Measurements from ENCODE around the gene TTC23. TPM values are rescaled to one million over a fixed set of nuclear protein-coding genes. Genes with fewer than 3 reads are reported as not detected.
A peak's percentile ranks its signal among the peaks of the same experiment; 100 is the strongest.

The TTC23 gene
- total and polyA plus RNA-seq, 5 donors from 2014 or later: 0.56 to 0.67 (median 0.60) TPM; not detected in 2

DNA sequence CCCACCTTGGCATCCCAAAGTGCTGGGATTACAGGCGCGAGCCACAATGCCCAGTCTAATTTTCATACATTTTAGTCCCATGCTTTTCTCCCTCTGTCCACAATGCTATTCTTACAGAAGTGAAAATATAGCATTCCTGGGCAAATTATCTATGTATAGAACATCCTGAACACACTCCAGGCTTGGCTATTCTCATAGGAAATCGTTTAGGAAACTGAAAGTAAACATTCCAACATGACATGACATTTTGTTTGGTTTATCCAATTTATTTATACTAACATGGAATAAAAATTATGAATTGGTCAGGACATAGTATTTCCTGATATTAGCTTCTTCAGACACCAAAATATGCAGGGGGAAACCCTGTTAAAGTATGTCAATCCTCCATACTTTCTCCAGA is 91.9 kb downstream of the TTC23 start:
- Mint-ChIP-seq H3K36me3 (peaks cover 5% of the 10 kb centered on the region), H3K4me1 (no peaks in the 10 kb centered on the region)
- no peak for ATAC-seq (ENCODE audit: low read depth in 2 of 2)

DNA sequence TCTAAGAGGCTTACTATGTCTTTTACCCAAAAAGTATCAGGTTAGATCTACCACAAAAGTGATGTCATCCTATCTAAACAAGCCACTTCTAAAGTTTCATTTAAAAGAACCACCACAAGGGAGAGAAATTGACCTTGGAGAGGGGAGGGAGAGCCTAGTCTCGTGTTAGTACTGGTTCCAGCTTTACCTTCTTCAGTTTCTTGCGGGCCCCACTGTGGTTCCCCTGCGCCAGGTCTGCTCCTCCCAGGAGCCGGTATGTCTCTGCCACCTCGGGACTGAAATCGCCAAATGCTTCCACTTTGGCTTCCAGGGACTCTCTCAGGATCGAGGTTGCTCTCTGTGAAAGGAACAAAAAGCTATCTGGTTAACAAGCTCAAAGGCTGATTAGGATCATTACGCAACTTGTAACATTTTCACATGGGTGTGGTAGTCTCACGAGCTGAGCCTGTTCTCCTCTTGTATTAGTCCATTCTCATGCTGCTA is 93.4 kb downstream of the TTC23 start:
- Mint-ChIP-seq H3K27me3 (peaks cover 4% of the 10 kb centered on the region), H3K9me3 (peaks cover 0 to 4% (median 0%) of the 10 kb centered on the region in 7 donors), H3K4me1 (no peaks in the 10 kb centered on the region), H3K4me3 (no peak overlapping the region), H3K27ac (no peak overlapping the region), H3K36me3 (peaks cover 5% of the 10 kb centered on the region)
- Histone ChIP-seq H3K9me3 (ENCODE audit: control insufficient read depth in 2 of 2, low read length in 2 of 2) (no peaks in the 10 kb centered on the region), H3K4me3 (ENCODE audit: low read depth, low read length) (no peak overlapping the region), H3K27ac (ENCODE audit: insufficient read depth, low read length, poor library complexity, severe bottlenecking) (no peak overlapping the region), H3K27me3 (ENCODE audit: control insufficient read depth, insufficient read depth, low read length) (no peaks in the 10 kb centered on the region), H3K4me1 (ENCODE audit: control insufficient read depth, insufficient read depth, low read length, poor library complexity, severe bottlenecking) (no peaks in the 10 kb centered on the region), H3K36me3 (ENCODE audit: control insufficient read depth, insufficient read depth, low read length) (no peaks in the 10 kb centered on the region)
- DNase-seq (no peak), ATAC-seq (ENCODE audit: low read depth in 2 of 2) (no peak)

More for the DNA sequence above, 91.9 kb downstream of the TTC23 start:
- no peak overlapping the region for H3K27ac Mint-ChIP-seq
- Histone ChIP-seq H3K36me3 (ENCODE audit: control insufficient read depth, insufficient read depth, low read length) (no peaks in the 10 kb centered on the region), H3K27ac (ENCODE audit: insufficient read depth, low read length, poor library complexity, severe bottlenecking) (no peak overlapping the region), H3K27me3 (ENCODE audit: control insufficient read depth, insufficient read depth, low read length) (no peaks in the 10 kb centered on the region), H3K4me1 (ENCODE audit: control insufficient read depth, insufficient read depth, low read length, poor library complexity, severe bottlenecking) (no peaks in the 10 kb centered on the region), H3K9me3 (ENCODE audit: control insufficient read depth in 2 of 2, low read length in 2 of 2) (no peaks in the 10 kb centered on the region), H3K4me3 (ENCODE audit: low read depth, low read length) (no peak overlapping the region)
- DNase-seq: no peak
- H3K27me3 Mint-ChIP-seq: peaks cover 4% of the 10 kb centered on the region
- H3K4me3 Mint-ChIP-seq: peak overlapping the region in 1 of 4 donors; percentile 2
- peaks cover 0 to 4% (median 0%) of the 10 kb centered on the region in 7 donors for H3K9me3 Mint-ChIP-seq

DNA sequence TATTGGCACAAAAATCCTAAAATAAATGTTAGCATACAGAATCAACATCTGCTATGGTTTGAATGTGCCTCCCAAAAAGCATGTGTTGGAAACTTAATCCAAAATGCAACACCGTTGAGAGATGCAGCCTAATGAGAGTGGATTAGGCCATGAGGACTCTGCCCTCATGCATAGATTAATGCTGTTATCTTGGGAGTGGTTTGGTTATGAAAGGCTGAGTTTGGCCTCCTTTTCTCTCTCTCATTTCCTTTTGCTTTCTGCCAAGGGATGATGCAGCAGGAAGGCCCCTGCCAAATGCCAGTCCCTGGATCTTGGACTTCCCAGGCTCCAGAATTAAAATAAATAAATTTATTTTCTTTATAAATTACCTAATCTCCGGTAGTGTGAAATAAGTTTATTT is 95.1 kb downstream of the TTC23 start:
- Histone ChIP-seq H3K4me1 (ENCODE audit: control insufficient read depth, insufficient read depth, low read length, poor library complexity, severe bottlenecking) (no peaks in the 10 kb centered on the region), H3K4me3 (ENCODE audit: low read depth, low read length) (no peak overlapping the region), H3K27me3 (ENCODE audit: control insufficient read depth, insufficient read depth, low read length) (no peaks in the 10 kb centered on the region), H3K9me3 (ENCODE audit: control insufficient read depth in 2 of 2, low read length in 2 of 2) (no peaks in the 10 kb centered on the region), H3K27ac (ENCODE audit: insufficient read depth, low read length, poor library complexity, severe bottlenecking) (no peak overlapping the region), H3K36me3 (ENCODE audit: control insufficient read depth, insufficient read depth, low read length) (no peaks in the 10 kb centered on the region)
- DNase-seq (no peak), ATAC-seq (ENCODE audit: low read depth in 2 of 2) (no peak)
- H3K9me3 Mint-ChIP-seq: peaks cover 0 to 3% (median 0%) of the 10 kb centered on the region in 7 donors
- no peak overlapping the region for H3K4me3 Mint-ChIP-seq
- peaks cover 2% of the 10 kb centered on the region for H3K36me3 Mint-ChIP-seq
- no peak overlapping the region for H3K27ac Mint-ChIP-seq
- H3K27me3 Mint-ChIP-seq: peaks cover 4% of the 10 kb centered on the region
- no peaks in the 10 kb centered on the region for H3K4me1 Mint-ChIP-seq

DNA sequence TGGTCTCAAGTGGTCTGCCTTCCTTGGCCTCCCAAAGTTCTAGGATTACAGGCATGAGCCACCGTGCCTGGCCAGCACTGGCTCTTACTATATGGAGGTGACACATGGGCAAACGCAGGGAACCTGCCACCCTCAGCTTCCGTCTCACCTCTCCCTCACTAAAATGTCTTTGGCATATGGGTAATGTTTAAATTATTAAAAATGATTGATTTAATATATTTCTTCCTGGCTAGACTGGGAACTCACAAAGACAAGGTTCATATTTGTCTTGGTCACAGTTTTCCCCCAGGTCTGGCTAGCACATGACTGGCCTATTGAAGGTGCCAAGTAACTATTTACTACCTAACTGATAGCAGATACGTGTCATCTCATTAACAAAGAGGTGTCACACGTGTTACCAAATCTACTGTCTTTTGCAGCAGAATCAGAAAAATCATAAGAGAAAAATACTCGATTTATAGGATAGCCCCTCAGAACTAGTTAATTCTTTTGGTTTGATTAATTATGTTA is 96.3 kb downstream of the TTC23 start:
- DNase-seq (no peak), ATAC-seq (ENCODE audit: low read depth in 2 of 2) (no peak)
- H3K9me3 ChIP-seq (ENCODE audit: control insufficient read depth in 2 of 2, low read length in 2 of 2): no peaks in the 10 kb centered on the region
- H3K27me3 ChIP-seq (ENCODE audit: control insufficient read depth, insufficient read depth, low read length): no peaks in the 10 kb centered on the region
- H3K27ac Mint-ChIP-seq: no peak overlapping the region
- no peaks in the 10 kb centered on the region for H3K4me1 ChIP-seq (ENCODE audit: control insufficient read depth, insufficient read depth, low read length, poor library complexity, severe bottlenecking)
- H3K4me3 ChIP-seq (ENCODE audit: low read depth, low read length): no peak overlapping the region
- H3K27me3 Mint-ChIP-seq: peaks cover 4% of the 10 kb centered on the region
- peaks cover 0 to 3% (median 0%) of the 10 kb centered on the region in 7 donors for H3K9me3 Mint-ChIP-seq
- H3K27ac ChIP-seq (ENCODE audit: insufficient read depth, low read length, poor library complexity, severe bottlenecking): no peak overlapping the region
- no peaks in the 10 kb centered on the region for H3K4me1 Mint-ChIP-seq
- no peaks in the 10 kb centered on the region for H3K36me3 Mint-ChIP-seq
- H3K36me3 ChIP-seq (ENCODE audit: control insufficient read depth, insufficient read depth, low read length): no peaks in the 10 kb centered on the region
- no peak overlapping the region for H3K4me3 Mint-ChIP-seq

DNA sequence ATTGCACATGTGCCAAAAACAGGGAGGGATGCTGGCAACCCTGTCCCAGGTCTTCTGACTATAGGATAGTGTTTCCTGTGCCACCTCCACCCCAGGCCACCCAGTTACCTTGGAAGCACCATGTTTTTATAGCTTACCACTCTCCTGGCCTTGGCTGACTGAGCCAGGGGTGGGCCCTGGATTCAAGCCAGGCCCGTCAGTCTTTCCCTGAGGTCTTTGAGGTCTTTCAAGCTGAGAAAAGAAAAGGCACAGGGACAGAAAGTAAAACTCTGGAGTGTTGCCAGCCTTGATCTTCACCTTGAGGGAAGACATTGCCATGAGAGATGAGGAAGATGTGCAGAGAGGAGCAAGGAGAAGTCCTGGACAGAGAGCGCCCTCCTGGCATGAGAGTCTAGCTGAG is 98.2 kb downstream of the TTC23 start:
- Mint-ChIP-seq H3K36me3 (no peaks in the 10 kb centered on the region), H3K4me3 (no peak overlapping the region), H3K27me3 (peaks cover 4% of the 10 kb centered on the region), H3K9me3 (peaks cover 0 to 3% (median 0%) of the 10 kb centered on the region in 7 donors), H3K4me1 (no peaks in the 10 kb centered on the region), H3K27ac (peak overlapping the region in 1 of 3 donors; percentile 28)
- Histone ChIP-seq H3K27ac (ENCODE audit: insufficient read depth, low read length, poor library complexity, severe bottlenecking) (no peak overlapping the region), H3K27me3 (ENCODE audit: control insufficient read depth, insufficient read depth, low read length) (no peaks in the 10 kb centered on the region), H3K4me1 (ENCODE audit: control insufficient read depth, insufficient read depth, low read length, poor library complexity, severe bottlenecking) (no peaks in the 10 kb centered on the region), H3K9me3 (ENCODE audit: control insufficient read depth in 2 of 2, low read length in 2 of 2) (no peaks in the 10 kb centered on the region), H3K4me3 (ENCODE audit: low read depth, low read length) (no peak overlapping the region), H3K36me3 (ENCODE audit: control insufficient read depth, insufficient read depth, low read length) (no peaks in the 10 kb centered on the region)
- no peak for ATAC-seq (ENCODE audit: low read depth in 2 of 2)
- DNase-seq: no peak

DNA sequence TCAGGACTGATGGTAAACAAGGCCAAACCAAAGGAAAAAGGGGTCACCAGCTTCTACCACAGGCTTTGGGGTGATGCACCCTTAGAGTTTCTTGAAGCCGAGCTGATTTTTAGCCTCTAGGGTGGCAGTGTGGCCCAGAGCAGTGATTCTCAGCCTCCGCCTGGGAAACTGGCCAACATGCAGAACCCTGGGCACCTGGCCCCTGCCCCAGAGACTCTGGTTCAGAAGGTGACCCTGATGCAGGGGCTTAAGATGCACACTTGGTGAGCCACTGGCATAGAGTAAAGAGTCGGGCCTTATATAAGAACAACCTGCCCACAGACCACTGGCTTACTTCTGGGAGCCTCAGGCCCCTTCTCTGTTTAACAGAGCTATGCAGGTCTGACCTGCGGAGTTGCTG is 100.0 kb downstream of the TTC23 start:
- peaks cover 0 to 3% (median 0%) of the 10 kb centered on the region in 7 donors for H3K9me3 Mint-ChIP-seq
- Histone ChIP-seq H3K36me3 (ENCODE audit: control insufficient read depth, insufficient read depth, low read length) (no peaks in the 10 kb centered on the region), H3K27me3 (ENCODE audit: control insufficient read depth, insufficient read depth, low read length) (no peaks in the 10 kb centered on the region), H3K4me1 (ENCODE audit: control insufficient read depth, insufficient read depth, low read length, poor library complexity, severe bottlenecking) (no peaks in the 10 kb centered on the region), H3K4me3 (ENCODE audit: low read depth, low read length) (no peak overlapping the region), H3K9me3 (ENCODE audit: control insufficient read depth in 2 of 2, low read length in 2 of 2) (no peaks in the 10 kb centered on the region), H3K27ac (ENCODE audit: insufficient read depth, low read length, poor library complexity, severe bottlenecking) (no peak overlapping the region)
- H3K4me3 Mint-ChIP-seq: no peak overlapping the region
- H3K27me3 Mint-ChIP-seq: no peaks in the 10 kb centered on the region
- no peaks in the 10 kb centered on the region for H3K4me1 Mint-ChIP-seq
- no peak overlapping the region for H3K27ac Mint-ChIP-seq
- DNase-seq (no peak), ATAC-seq (ENCODE audit: low read depth in 2 of 2) (no peak)
- H3K36me3 Mint-ChIP-seq: no peaks in the 10 kb centered on the region

DNA sequence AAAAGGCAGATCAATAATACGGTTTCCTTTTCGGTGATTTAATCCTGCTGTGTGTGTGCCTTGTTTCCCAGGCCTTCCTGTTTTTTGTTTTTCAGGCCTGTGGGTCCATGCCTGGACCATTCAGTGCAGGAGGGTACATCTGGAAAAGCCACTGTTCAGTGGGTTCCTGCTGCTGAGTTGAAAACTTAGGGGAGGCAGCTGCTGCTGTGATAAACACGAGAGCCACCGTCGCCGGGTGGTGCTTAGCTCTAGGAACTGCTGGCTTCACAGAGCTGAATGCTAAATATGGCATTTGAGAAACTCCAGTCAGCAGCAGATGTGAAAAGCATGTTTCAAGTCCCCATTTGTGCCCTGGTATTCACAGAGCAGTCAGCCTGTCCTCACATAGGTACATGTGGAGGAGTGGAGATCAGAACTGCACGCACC is 100.5 kb downstream of the TTC23 start:
- H3K4me3 Mint-ChIP-seq: no peak overlapping the region
- no peaks in the 10 kb centered on the region for H3K27me3 ChIP-seq (ENCODE audit: control insufficient read depth, insufficient read depth, low read length)
- ATAC-seq (ENCODE audit: low read depth in 2 of 2): no peak

DNA sequence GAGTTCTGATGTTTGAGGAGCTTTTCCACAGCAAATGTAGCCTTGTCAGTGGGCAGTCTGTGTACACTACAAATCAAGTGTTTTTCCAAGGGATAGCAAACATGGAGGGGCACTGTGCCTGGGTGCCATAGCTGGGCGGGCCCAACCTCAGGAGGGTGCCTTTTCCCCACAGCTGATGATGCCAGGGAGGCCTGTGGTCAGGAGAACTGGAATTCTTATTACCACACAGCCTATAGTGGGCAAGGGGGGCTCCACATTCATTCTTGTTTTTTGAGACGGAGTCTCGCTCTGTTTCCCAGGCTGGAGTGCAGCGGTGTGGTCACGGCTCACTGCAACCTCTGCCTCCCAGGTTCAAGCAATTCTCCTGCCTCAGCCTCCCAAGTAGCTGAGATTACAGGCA is 102.7 kb downstream of the TTC23 start:
- Histone ChIP-seq H3K36me3 (ENCODE audit: control insufficient read depth, insufficient read depth, low read length) (no peaks in the 10 kb centered on the region), H3K27ac (ENCODE audit: insufficient read depth, low read length, poor library complexity, severe bottlenecking) (no peak overlapping the region), H3K9me3 (ENCODE audit: control insufficient read depth in 2 of 2, low read length in 2 of 2) (no peaks in the 10 kb centered on the region), H3K4me3 (ENCODE audit: low read depth, low read length) (no peak overlapping the region), H3K4me1 (ENCODE audit: control insufficient read depth, insufficient read depth, low read length, poor library complexity, severe bottlenecking) (no peaks in the 10 kb centered on the region), H3K27me3 (ENCODE audit: control insufficient read depth, insufficient read depth, low read length) (no peaks in the 10 kb centered on the region)
- Mint-ChIP-seq H3K27ac (no peak overlapping the region), H3K4me3 (no peak overlapping the region), H3K4me1 (no peaks in the 10 kb centered on the region), H3K36me3 (no peaks in the 10 kb centered on the region), H3K27me3 (no peaks in the 10 kb centered on the region), H3K9me3 (peaks cover 0 to 3% (median 0%) of the 10 kb centered on the region in 7 donors)
- ATAC-seq (ENCODE audit: low read depth in 2 of 2): no peak
- DNase-seq: no peak

More for the DNA sequence above, 100.5 kb downstream of the TTC23 start:
- no peaks in the 10 kb centered on the region for H3K36me3 Mint-ChIP-seq
- H3K27ac Mint-ChIP-seq: no peak overlapping the region
- Histone ChIP-seq H3K4me1 (ENCODE audit: control insufficient read depth, insufficient read depth, low read length, poor library complexity, severe bottlenecking) (no peaks in the 10 kb centered on the region), H3K36me3 (ENCODE audit: control insufficient read depth, insufficient read depth, low read length) (no peaks in the 10 kb centered on the region), H3K4me3 (ENCODE audit: low read depth, low read length) (no peak overlapping the region), H3K27ac (ENCODE audit: insufficient read depth, low read length, poor library complexity, severe bottlenecking) (no peak overlapping the region), H3K9me3 (ENCODE audit: control insufficient read depth in 2 of 2, low read length in 2 of 2) (no peaks in the 10 kb centered on the region)
- no peaks in the 10 kb centered on the region for H3K27me3 Mint-ChIP-seq
- H3K4me1 Mint-ChIP-seq: no peaks in the 10 kb centered on the region
- H3K9me3 Mint-ChIP-seq: peaks cover 0 to 3% (median 0%) of the 10 kb centered on the region in 7 donors
- no peak for DNase-seq
